Tibial artery (tissue), 4 donors: ENCODE data around the gene COPB1.

Experiments used
- DNase-seq, 2 donors: peaks; one replicate each; pipeline ENCODE4 v3.0.0-alpha.2; 2019
- H3K27ac ChIP-seq, 2 donors: fragments of 200-600 bp; sonication (generic) in 1 of 2; 1 replicate in 1 of 2; 2 replicates in 1 of 2; pipeline ENCODE4 v1.5.1; 2018 to 2019; ENCODE audit warnings: mild to moderate bottlenecking in 1 of 2
- H3K27me3 ChIP-seq, 2 donors: fragments of 200-600 bp; sonication (generic) in 1 of 2; one replicate each; pipeline versions ENCODE4 v1.5.1 to v1.6.0; 2016 to 2019
- H3K36me3 ChIP-seq, 3 donors: fragments of 200-600 bp; sonication (generic) in 2 of 3; one replicate each; pipeline ENCODE4 v1.5.1; 2016 to 2019; ENCODE audit warnings: mild to moderate bottlenecking in 2 of 3
- H3K4me1 ChIP-seq, 4 donors: fragments of 200-600 bp; sonication (generic) in 2 of 4; 1 replicate in 3 of 4; 2 replicates in 1 of 4; pipeline ENCODE4 v1.5.1; 2016 to 2019
- H3K4me3 ChIP-seq, 2 donors: fragments of 200-600 bp; sonication (generic) in 1 of 2; 1 replicate in 1 of 2; 2 replicates in 1 of 2; pipeline ENCODE4 v1.5.1; 2018 to 2019; ENCODE audit warnings: mild to moderate bottlenecking in 2 of 2
- H3K9me3 ChIP-seq, 3 donors: fragments of 200-600 bp; sonication (generic) in 1 of 3; one replicate each; pipeline ENCODE4 v1.5.1; 2016 to 2019
- CTCF ChIP-seq, 2 experiments: fragments of 200-600 bp in 1 of 2; fragments of 450-650 bp in 1 of 2; IDR thresholded peaks; one replicate each; pipeline ENCODE4 v1.5.1; 2017 to 2019; ENCODE audit warnings: antibody characterized with exemption in 2 of 2, mild to moderate bottlenecking in 1 of 2, moderate library complexity in 1 of 2
- intact Hi-C: fragments of 100-400 bp; cut with DNase I; formaldehyde crosslinking; loops from one replicate; pipeline ENCODE4 v1.15.0; 2023; ENCODE audit warnings: low total_unique reads

COPB1 gene

GRCh38 chr11:14471127-14471526, 28.5 kb downstream of the COPB1 start:
- Histone ChIP-seq H3K4me1 (peaks cover 0 to 11% (median 2%) of the 10 kb centered on the region in 4 donors), H3K36me3 (peaks cover 71 to 98% (median 83%) of the 10 kb centered on the region in 3 donors), H3K9me3 (no peaks in the 10 kb centered on the region), H3K27me3 (no peaks in the 10 kb centered on the region), H3K27ac (no peak overlapping the region), H3K4me3 (no peak overlapping the region)
- no peak for DNase-seq
- no peak for TF ChIP-seq CTCF (IDR thresholded peaks at IDR 0.05)
- intact Hi-C loops: no loop called here

GRCh38 chr11:14463623-14464022, 36.0 kb downstream of the COPB1 start:
- Histone ChIP-seq H3K27ac (no peak overlapping the region), H3K4me3 (no peak overlapping the region), H3K36me3 (peaks cover 77 to 100% (median 87%) of the 10 kb centered on the region in 3 donors), H3K4me1 (peaks cover 0 to 11% (median 2%) of the 10 kb centered on the region in 4 donors), H3K9me3 (no peaks in the 10 kb centered on the region), H3K27me3 (no peaks in the 10 kb centered on the region)
- TF ChIP-seq CTCF (IDR thresholded peaks at IDR 0.05): no peak
- DNase-seq: no peak
- intact Hi-C loops: no loop called here

GRCh38 chr11:14460147-14460546, 39.5 kb downstream of the COPB1 start:
- TF ChIP-seq CTCF (IDR thresholded peaks at IDR 0.05): no peak
- Histone ChIP-seq H3K27ac (no peak overlapping the region), H3K4me3 (no peak overlapping the region), H3K27me3 (no peaks in the 10 kb centered on the region), H3K36me3 (peaks cover 67 to 89% (median 80%) of the 10 kb centered on the region in 3 donors), H3K9me3 (no peaks in the 10 kb centered on the region), H3K4me1 (no peaks in the 10 kb centered on the region)
- no peak for DNase-seq
- intact Hi-C loops: no loop called here

- intact Hi-C loops: loop anchor here (10.0 kb wide), 1 partner anchor 104 kb away; the partner anchor contains the start of gene RRAS2
- Histone ChIP-seq H3K27me3 (no peaks in the 10 kb centered on the region), H3K4me1 (peaks cover 0 to 5% (median 0%) of the 10 kb centered on the region in 4 donors), H3K4me3 (no peak overlapping the region), H3K36me3 (peaks cover 49 to 71% (median 63%) of the 10 kb centered on the region in 3 donors), H3K9me3 (no peaks in the 10 kb centered on the region), H3K27ac (no peak overlapping the region)
- DNase-seq: no peak
- TF ChIP-seq CTCF (IDR thresholded peaks at IDR 0.05): no peak
These were observed 41.2 kb downstream of the COPB1 start for GRCh38 chr11:14458377-14458776.

GRCh38 chr11:14455648-14456430, 43.8 kb downstream of the COPB1 start:
- TF ChIP-seq CTCF (IDR thresholded peaks at IDR 0.05): no peak
- no peak for DNase-seq
- intact Hi-C loops: loop anchor here (2.0 to 10.0 kb wide), 2 partner anchors 101 to 155 kb away; partner anchors contain the start of gene RRAS2
- Histone ChIP-seq H3K27me3 (no peaks in the 10 kb centered on the region), H3K36me3 (peaks cover 33 to 59% (median 45%) of the 10 kb centered on the region in 3 donors), H3K9me3 (no peaks in the 10 kb centered on the region), H3K27ac (no peak overlapping the region), H3K4me1 (peaks cover 0 to 5% (median 0%) of the 10 kb centered on the region in 4 donors), H3K4me3 (no peak overlapping the region)
